Body of pancreas (tissue), 4 donors: ENCODE measurements around the gene QRFP. TPM values are rescaled to one million over a fixed set of nuclear protein-coding genes. Genes with fewer than 3 reads are reported as not detected.

Experiments
- ATAC-seq: fragments of 150-250 bp; one replicate; pipeline ENCODE4 v1.9.1; 2016
- DNase-seq, 4 donors: peaks; one replicate each; pipeline ENCODE4 v3.0.0-alpha.2; 2019
- H3K27ac ChIP-seq, 4 donors: fragments of 200-600 bp; sonication (generic); 1 replicate in 3 of 4; 2 replicates in 1 of 4; pipeline versions ENCODE4 v1.5.1 to v1.6.1; 2016 to 2019; ENCODE audit warnings: mild to moderate bottlenecking in 1 of 4, mixed read lengths in 1 of 4, moderate library complexity in 1 of 4
- H3K27me3 ChIP-seq, 2 donors: fragments of 200-600 bp; sonication (generic); one replicate each; pipeline ENCODE4 v1.6.0; 2016; ENCODE audit warnings: mild to moderate bottlenecking in 1 of 2
- H3K36me3 ChIP-seq, 2 donors: fragments of 200-600 bp; sonication (generic); replicated peaks in 1 of 2; 2 replicates each; pipeline ENCODE4 v1.5.1; 2016; ENCODE audit warnings: low read depth in 2 of 2; ENCODE audit not compliant: insufficient read depth in 1 of 2
- H3K4me1 ChIP-seq: fragments of 200-600 bp; sonication (generic); one replicate; pipeline ENCODE4 v1.6.0; 2016
- H3K4me3 ChIP-seq, 2 donors: fragments of 200-600 bp; sonication (generic); 1 replicate in 1 of 2; 2 replicates in 1 of 2; pipeline ENCODE4 v1.5.1; 2016 to 2019
- H3K9me3 ChIP-seq, 3 donors: fragments of 200-600 bp; sonication (generic); 1 replicate in 2 of 3; 2 replicates in 1 of 3; pipeline ENCODE4 v1.5.1; 2016
- CTCF ChIP-seq, 7 experiments: fragments of 450-650 bp in 4 of 7; fragments of 200-600 bp in 3 of 7; sonication (generic) in 3 of 7; IDR thresholded peaks; one replicate each; pipeline ENCODE4 v1.5.1; 2016 to 2019; ENCODE audit warnings: antibody characterized with exemption in 7 of 7
- POLR2A ChIP-seq, 3 donors: fragments of 450-650 bp; IDR thresholded peaks; one replicate each; pipeline ENCODE4 v1.6.1; 2016; ENCODE audit warnings: antibody characterized with exemption in 3 of 3, mild to moderate bottlenecking in 2 of 3
- WGBS, 2 donors: methylation state at CpG; one replicate each; pipeline ENCODE4 v1.1.5; 2017; 5-methylcytosine and 5-hydroxymethylcytosine counted together
- intact Hi-C: fragments of 100-400 bp; cut with DNase I; formaldehyde crosslinking; loops from one replicate; pipeline ENCODE4 v1.15.1; 2023
- total RNA-seq, 2 donors: library from RNA; depleted of rRNA; stranded (reverse); fragments of >200 nt; gene quantifications; one replicate each; pipeline ENCODE4 v1.1.0, GENCODE V29; 2016

The QRFP gene
- total RNA-seq, 2 donors from 2014 or later: not detected

- WGBS, 2 donors: 72 to 75% methylated on average over 3 to 11 of the region's 11 CpGs
- peaks cover 12% of the 10 kb centered on the region for H3K4me1 ChIP-seq
- intact Hi-C loops: loop anchor here (10.0 kb wide), 1 partner anchor 169 kb away; no protein-coding TSS in a partner anchor
Observed at GRCh38 chr9:130934246-130934645, 37.6 kb upstream of the QRFP start.

GRCh38 chr9:130933114-130934046, 36.8 kb upstream of the QRFP start:
- TF ChIP-seq POLR2A (IDR thresholded peaks at IDR 0.05) (no peak), CTCF (IDR thresholded peaks at IDR 0.05) (no peak)
- WGBS, 2 donors: 13 to 26% methylated on average over 9 to 25 of the region's 26 CpGs
- ATAC-seq (no peak), DNase-seq (no peak)
- intact Hi-C loops: loop anchor here (10.0 kb wide), 1 partner anchor 169 kb away; no protein-coding TSS in a partner anchor
- no peaks in the 10 kb centered on the region for H3K9me3 ChIP-seq
- peaks cover 0 to 23% of the 10 kb centered on the region in 2 donors for H3K27me3 ChIP-seq
- H3K4me1 ChIP-seq: peaks cover 11% of the 10 kb centered on the region
- H3K27ac ChIP-seq: no peak overlapping the region
- H3K4me3 ChIP-seq: no peak overlapping the region
- H3K36me3 ChIP-seq: no peaks in the 10 kb centered on the region

More at GRCh38 chr9:130934246-130934645, 37.6 kb upstream of the QRFP start:
- no peak overlapping the region for H3K4me3 ChIP-seq
- TF ChIP-seq POLR2A (IDR thresholded peaks at IDR 0.05) (no peak), CTCF (IDR thresholded peaks at IDR 0.05) (no peak)
- ATAC-seq: no peak
- H3K27me3 ChIP-seq: peaks cover 0 to 29% of the 10 kb centered on the region in 2 donors
- H3K36me3 ChIP-seq: no peaks in the 10 kb centered on the region
- no peak overlapping the region for H3K27ac ChIP-seq
- no peak for DNase-seq
- H3K9me3 ChIP-seq: no peaks in the 10 kb centered on the region

GRCh38 chr9:130932255-130933079, 35.9 kb upstream of the QRFP start:
- no peak for ATAC-seq

More at GRCh38 chr9:130932255-130933079, 35.9 kb upstream of the QRFP start:
- H3K27me3 ChIP-seq: peaks cover 0 to 14% of the 10 kb centered on the region in 2 donors
- no peaks in the 10 kb centered on the region for H3K36me3 ChIP-seq
- no peak overlapping the region for H3K4me3 ChIP-seq
- WGBS, 2 donors: 46 to 57% methylated on average over 20 to 21 of the region's 21 CpGs
- TF ChIP-seq POLR2A (IDR thresholded peaks at IDR 0.05) (no peak), CTCF (IDR thresholded peaks at IDR 0.05) (no peak)
- H3K9me3 ChIP-seq: no peaks in the 10 kb centered on the region
- H3K27ac ChIP-seq: no peak overlapping the region
- peaks cover 10% of the 10 kb centered on the region for H3K4me1 ChIP-seq
- no peak for DNase-seq
- intact Hi-C loops: loop anchor here (10.0 kb wide), 1 partner anchor 168 kb away; no protein-coding TSS in a partner anchor
